ENCODE results near the gene KCTD16. TPM values are rescaled to one million over a fixed set of nuclear protein-coding genes. Genes with fewer than 3 reads are reported as not detected.

KCTD16 gene
- total and polyA plus RNA-seq, 2 donors = 0.02 to 0.09 TPM

DNA sequence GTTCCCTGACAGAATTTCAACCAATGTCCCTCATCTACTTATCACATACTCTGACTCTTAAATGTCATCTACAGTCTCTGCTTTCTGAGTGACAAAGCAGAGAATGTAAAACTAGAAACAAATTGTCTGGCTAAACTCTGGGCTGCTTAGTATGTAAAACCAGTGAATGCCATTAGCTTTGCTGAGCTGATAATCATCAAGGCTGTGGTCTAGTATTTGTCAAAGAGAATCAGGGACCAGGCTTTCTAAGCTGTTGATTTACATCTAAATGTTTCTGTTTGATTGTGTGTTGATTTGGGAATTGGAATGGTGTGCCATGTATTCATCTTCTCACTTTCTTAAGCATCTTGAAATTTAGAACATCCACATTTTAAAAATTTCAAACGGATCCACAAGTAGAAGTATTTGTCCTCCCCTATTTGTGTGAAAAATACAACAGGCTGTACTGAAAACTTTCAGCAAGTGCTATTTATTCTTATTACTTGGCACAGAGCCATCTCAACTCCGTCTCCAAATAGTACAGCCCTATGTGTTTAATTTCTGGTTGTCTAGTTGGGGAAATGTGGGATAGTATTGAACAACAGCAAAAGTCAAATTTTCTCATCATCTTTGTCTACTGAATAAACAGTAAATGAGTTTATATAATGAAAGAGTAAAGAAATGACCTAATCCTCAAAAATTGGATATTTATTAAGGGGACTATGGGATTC lies 251.5 kb downstream of the KCTD16 start:
- Histone ChIP-seq H3K27me3 (ENCODE audit: control insufficient read depth in 2 of 2, insufficient read depth in 1 of 2, low read length in 1 of 2) (no peaks in the 10 kb centered on the region), H3K4me1 (ENCODE audit: control insufficient read depth in 2 of 2, insufficient read depth in 2 of 2, low read length in 2 of 2) (no peaks in the 10 kb centered on the region), H3K4me3 (ENCODE audit: low read length in 2 of 2) (no peak overlapping the region), H3K36me3 (ENCODE audit: control insufficient read depth in 2 of 2, insufficient read depth in 2 of 2, low read length in 1 of 2) (no peaks in the 10 kb centered on the region), H3K9me3 (ENCODE audit: control insufficient read depth in 2 of 2, insufficient read depth in 1 of 2, low read length in 1 of 2) (no peaks in the 10 kb centered on the region), H3K27ac (ENCODE audit: low read depth in 1 of 2, low read length in 1 of 2) (no peak overlapping the region)
- no peak for DNase-seq (ENCODE audit: low read depth in 6 of 9, low spot score in 9 of 9)
- WGBS = 88% methylated on average over 2 of the region's 2 CpGs

DNA sequence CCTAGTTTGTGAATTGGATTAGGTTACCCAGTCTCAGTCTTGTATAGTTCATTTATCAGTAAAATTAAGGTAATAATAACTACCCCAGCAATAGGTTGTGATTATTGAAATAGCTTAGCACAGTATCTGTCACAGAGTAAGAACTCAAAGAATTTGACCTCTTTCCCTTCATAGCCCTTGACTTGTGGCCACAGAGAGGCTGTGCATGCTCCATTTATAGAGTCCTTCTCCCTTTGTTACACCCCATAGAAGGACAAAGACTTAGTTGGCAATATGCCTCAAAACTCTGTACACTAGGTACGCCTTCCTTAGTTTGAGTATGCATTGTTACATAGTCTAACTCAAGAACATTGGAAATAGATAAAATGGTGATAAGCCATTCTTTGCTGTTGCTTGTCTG lies 257.2 kb downstream of the KCTD16 start:
- Histone ChIP-seq H3K4me3 (ENCODE audit: low read length in 2 of 2) (no peak overlapping the region), H3K27me3 (ENCODE audit: control insufficient read depth in 2 of 2, insufficient read depth in 1 of 2, low read length in 1 of 2) (no peaks in the 10 kb centered on the region), H3K27ac (ENCODE audit: low read depth in 1 of 2, low read length in 1 of 2) (no peak overlapping the region), H3K4me1 (ENCODE audit: control insufficient read depth in 2 of 2, insufficient read depth in 2 of 2, low read length in 2 of 2) (no peaks in the 10 kb centered on the region), H3K9me3 (ENCODE audit: control insufficient read depth in 2 of 2, insufficient read depth in 1 of 2, low read length in 1 of 2) (no peaks in the 10 kb centered on the region), H3K36me3 (ENCODE audit: control insufficient read depth in 2 of 2, insufficient read depth in 2 of 2, low read length in 1 of 2) (no peaks in the 10 kb centered on the region)
- 96% methylated on average over 1 of the region's 1 CpG for WGBS
- DNase-seq (ENCODE audit: low read depth in 6 of 9, low spot score in 9 of 9) = no peak

DNA sequence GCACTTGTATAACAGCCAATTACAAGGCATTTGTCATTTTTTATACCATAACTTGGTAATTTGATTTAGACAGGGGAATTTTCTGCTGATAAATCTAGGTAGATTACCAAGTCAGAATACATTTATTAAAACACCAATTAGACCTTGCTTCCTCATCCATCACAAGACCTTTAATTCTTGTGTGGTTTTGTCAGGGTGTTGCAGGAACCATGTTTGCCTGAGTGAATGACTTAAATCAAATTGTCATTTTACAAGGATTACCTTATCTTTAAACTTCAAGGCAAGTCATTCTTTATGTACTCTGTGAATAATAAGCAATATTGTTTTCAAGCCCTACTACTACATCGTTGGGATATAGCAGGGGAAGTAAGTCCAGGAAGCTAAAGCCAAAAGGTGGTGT lies 257.7 kb downstream of the KCTD16 start:
- Histone ChIP-seq H3K27me3 (ENCODE audit: control insufficient read depth in 2 of 2, insufficient read depth in 1 of 2, low read length in 1 of 2) (no peaks in the 10 kb centered on the region), H3K27ac (ENCODE audit: low read depth in 1 of 2, low read length in 1 of 2) (no peak overlapping the region), H3K9me3 (ENCODE audit: control insufficient read depth in 2 of 2, insufficient read depth in 1 of 2, low read length in 1 of 2) (no peaks in the 10 kb centered on the region), H3K36me3 (ENCODE audit: control insufficient read depth in 2 of 2, insufficient read depth in 2 of 2, low read length in 1 of 2) (no peaks in the 10 kb centered on the region), H3K4me1 (ENCODE audit: control insufficient read depth in 2 of 2, insufficient read depth in 2 of 2, low read length in 2 of 2) (no peaks in the 10 kb centered on the region), H3K4me3 (ENCODE audit: low read length in 2 of 2) (no peak overlapping the region)
- WGBS = 3% methylated on average over 1 of the region's 1 CpG
- DNase-seq (ENCODE audit: low read depth in 6 of 9, low spot score in 9 of 9) = no peak

- DNase-seq (ENCODE audit: low read depth in 6 of 9, low spot score in 9 of 9) = no peak
- H3K27me3 ChIP-seq (ENCODE audit: control insufficient read depth in 2 of 2, insufficient read depth in 1 of 2, low read length in 1 of 2) = no peaks in the 10 kb centered on the region
- H3K36me3 ChIP-seq (ENCODE audit: control insufficient read depth in 2 of 2, insufficient read depth in 2 of 2, low read length in 1 of 2) = no peaks in the 10 kb centered on the region
- no peak overlapping the region for H3K4me3 ChIP-seq (ENCODE audit: low read length in 2 of 2)
- no peaks in the 10 kb centered on the region for H3K4me1 ChIP-seq (ENCODE audit: control insufficient read depth in 2 of 2, insufficient read depth in 2 of 2, low read length in 2 of 2)
- no peaks in the 10 kb centered on the region for H3K9me3 ChIP-seq (ENCODE audit: control insufficient read depth in 2 of 2, insufficient read depth in 1 of 2, low read length in 1 of 2)
- no peak overlapping the region for H3K27ac ChIP-seq (ENCODE audit: low read depth in 1 of 2, low read length in 1 of 2)
- WGBS = 97% methylated on average over 1 of the region's 1 CpG
These were observed 258.7 kb downstream of the KCTD16 start for GRCh38 chr5:144429405-144429804.

- Histone ChIP-seq H3K4me1 (ENCODE audit: control insufficient read depth in 2 of 2, insufficient read depth in 2 of 2, low read length in 2 of 2) (no peaks in the 10 kb centered on the region), H3K36me3 (ENCODE audit: control insufficient read depth in 2 of 2, insufficient read depth in 2 of 2, low read length in 1 of 2) (no peaks in the 10 kb centered on the region), H3K9me3 (ENCODE audit: control insufficient read depth in 2 of 2, insufficient read depth in 1 of 2, low read length in 1 of 2) (no peaks in the 10 kb centered on the region), H3K4me3 (ENCODE audit: low read length in 2 of 2) (no peak overlapping the region), H3K27me3 (ENCODE audit: control insufficient read depth in 2 of 2, insufficient read depth in 1 of 2, low read length in 1 of 2) (no peaks in the 10 kb centered on the region), H3K27ac (ENCODE audit: low read depth in 1 of 2, low read length in 1 of 2) (no peak overlapping the region)
- 96% methylated on average over 1 of the region's 1 CpG for WGBS
- no peak for DNase-seq (ENCODE audit: low read depth in 6 of 9, low spot score in 9 of 9)
These were observed 259.2 kb downstream of the KCTD16 start for GRCh38 chr5:144429905-144430304.

DNA sequence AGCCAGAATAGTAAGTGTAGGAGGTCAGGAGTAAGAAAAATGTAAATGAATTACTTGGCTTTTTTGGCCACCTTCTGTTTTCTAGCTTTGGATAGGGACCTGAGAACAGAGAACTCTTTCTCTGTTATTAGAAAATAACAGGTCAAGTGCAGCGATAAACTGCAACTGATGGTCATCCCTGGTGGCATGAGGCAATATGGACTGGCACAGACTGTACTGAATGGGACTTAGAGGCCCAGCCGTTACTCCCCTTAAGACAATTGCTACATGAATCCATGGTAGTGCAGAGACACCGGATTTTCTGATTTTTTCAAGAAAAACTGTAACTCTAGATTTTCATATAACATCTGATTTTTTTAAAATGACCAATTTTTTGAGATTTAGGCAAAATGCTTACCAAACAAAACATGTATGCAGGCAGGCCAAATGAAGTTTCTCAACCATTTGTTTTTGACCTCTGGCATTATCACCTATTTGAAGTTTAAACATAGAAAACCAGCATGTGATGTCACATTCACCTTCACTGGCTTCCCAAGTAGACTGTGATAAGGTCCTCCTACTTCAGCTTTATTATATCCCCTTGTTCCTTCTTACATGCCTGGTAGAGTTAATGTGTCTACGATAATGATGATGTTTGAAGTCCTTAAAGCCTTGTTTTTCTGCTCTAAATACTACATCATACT lies 262.6 kb downstream of the KCTD16 start:
- WGBS = 90% methylated on average over 4 of the region's 4 CpGs
- no peaks in the 10 kb centered on the region for H3K4me1 ChIP-seq (ENCODE audit: control insufficient read depth in 2 of 2, insufficient read depth in 2 of 2, low read length in 2 of 2)

GRCh38 chr5:144433893-144434292 lies 263.2 kb downstream of the KCTD16 start:
- no peaks in the 10 kb centered on the region for H3K27me3 ChIP-seq (ENCODE audit: control insufficient read depth in 2 of 2, insufficient read depth in 1 of 2, low read length in 1 of 2)
- H3K36me3 ChIP-seq (ENCODE audit: control insufficient read depth in 2 of 2, insufficient read depth in 2 of 2, low read length in 1 of 2) = no peaks in the 10 kb centered on the region
- no peaks in the 10 kb centered on the region for H3K4me1 ChIP-seq (ENCODE audit: control insufficient read depth in 2 of 2, insufficient read depth in 2 of 2, low read length in 2 of 2)
- no peak overlapping the region for H3K4me3 ChIP-seq (ENCODE audit: low read length in 2 of 2)
- no peak overlapping the region for H3K27ac ChIP-seq (ENCODE audit: low read depth in 1 of 2, low read length in 1 of 2)
- 92% methylated on average over 3 of the region's 3 CpGs for WGBS
- DNase-seq (ENCODE audit: low read depth in 6 of 9, low spot score in 9 of 9) = no peak
- no peaks in the 10 kb centered on the region for H3K9me3 ChIP-seq (ENCODE audit: control insufficient read depth in 2 of 2, insufficient read depth in 1 of 2, low read length in 1 of 2)

More for the DNA sequence above, 262.6 kb downstream of the KCTD16 start:
- no peak for DNase-seq (ENCODE audit: low read depth in 6 of 9, low spot score in 9 of 9)
- Histone ChIP-seq H3K9me3 (ENCODE audit: control insufficient read depth in 2 of 2, insufficient read depth in 1 of 2, low read length in 1 of 2) (no peaks in the 10 kb centered on the region), H3K27ac (ENCODE audit: low read depth in 1 of 2, low read length in 1 of 2) (no peak overlapping the region), H3K36me3 (ENCODE audit: control insufficient read depth in 2 of 2, insufficient read depth in 2 of 2, low read length in 1 of 2) (no peaks in the 10 kb centered on the region), H3K4me3 (ENCODE audit: low read length in 2 of 2) (no peak overlapping the region), H3K27me3 (ENCODE audit: control insufficient read depth in 2 of 2, insufficient read depth in 1 of 2, low read length in 1 of 2) (no peaks in the 10 kb centered on the region)

- no peaks in the 10 kb centered on the region for H3K27me3 ChIP-seq (ENCODE audit: control insufficient read depth in 2 of 2, insufficient read depth in 1 of 2, low read length in 1 of 2)
- WGBS = 94% methylated on average over 1 of the region's 1 CpG
These were observed 265.3 kb downstream of the KCTD16 start for GRCh38 chr5:144436007-144436406.

DNA sequence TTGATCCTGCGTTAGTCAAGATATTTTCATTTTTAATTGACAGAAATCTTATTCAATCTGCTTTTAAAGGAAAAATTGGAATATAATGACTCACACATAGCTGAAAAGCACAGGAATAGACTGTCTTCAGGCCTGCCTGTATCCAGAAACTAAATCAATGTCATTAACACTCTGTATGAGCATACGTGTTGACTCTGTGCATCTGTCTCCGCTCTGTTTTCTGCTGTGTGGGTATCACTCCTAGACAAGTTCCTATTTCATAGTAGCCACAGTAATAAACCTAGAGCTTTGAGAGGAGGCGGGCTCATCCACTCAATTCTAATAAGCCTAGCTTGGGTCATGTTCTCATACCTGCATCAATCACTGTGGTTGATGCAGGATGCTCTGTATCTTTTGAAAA lies 267.6 kb downstream of the KCTD16 start:
- DNase-seq (ENCODE audit: low read depth in 6 of 9, low spot score in 9 of 9) = no peak

More at GRCh38 chr5:144436007-144436406, 265.3 kb downstream of the KCTD16 start:
- no peak for DNase-seq (ENCODE audit: low read depth in 6 of 9, low spot score in 9 of 9)
- Histone ChIP-seq H3K4me1 (ENCODE audit: control insufficient read depth in 2 of 2, insufficient read depth in 2 of 2, low read length in 2 of 2) (no peaks in the 10 kb centered on the region), H3K9me3 (ENCODE audit: control insufficient read depth in 2 of 2, insufficient read depth in 1 of 2, low read length in 1 of 2) (no peaks in the 10 kb centered on the region), H3K36me3 (ENCODE audit: control insufficient read depth in 2 of 2, insufficient read depth in 2 of 2, low read length in 1 of 2) (no peaks in the 10 kb centered on the region), H3K4me3 (ENCODE audit: low read length in 2 of 2) (no peak overlapping the region), H3K27ac (ENCODE audit: low read depth in 1 of 2, low read length in 1 of 2) (no peak overlapping the region)

More for the DNA sequence above, 267.6 kb downstream of the KCTD16 start:
- no peak overlapping the region for H3K4me3 ChIP-seq (ENCODE audit: low read length in 2 of 2)
- no peaks in the 10 kb centered on the region for H3K4me1 ChIP-seq (ENCODE audit: control insufficient read depth in 2 of 2, insufficient read depth in 2 of 2, low read length in 2 of 2)
- H3K27ac ChIP-seq (ENCODE audit: low read depth in 1 of 2, low read length in 1 of 2) = no peak overlapping the region
- H3K9me3 ChIP-seq (ENCODE audit: control insufficient read depth in 2 of 2, insufficient read depth in 1 of 2, low read length in 1 of 2) = no peaks in the 10 kb centered on the region
- no peaks in the 10 kb centered on the region for H3K36me3 ChIP-seq (ENCODE audit: control insufficient read depth in 2 of 2, insufficient read depth in 2 of 2, low read length in 1 of 2)
- H3K27me3 ChIP-seq (ENCODE audit: control insufficient read depth in 2 of 2, insufficient read depth in 1 of 2, low read length in 1 of 2) = no peaks in the 10 kb centered on the region
- WGBS = 97% methylated on average over 4 of the region's 4 CpGs

Measured in thymus (tissue), 11 donors.